Measurements from ENCODE around the gene ZNRF3.

ZNRF3 gene

DNA sequence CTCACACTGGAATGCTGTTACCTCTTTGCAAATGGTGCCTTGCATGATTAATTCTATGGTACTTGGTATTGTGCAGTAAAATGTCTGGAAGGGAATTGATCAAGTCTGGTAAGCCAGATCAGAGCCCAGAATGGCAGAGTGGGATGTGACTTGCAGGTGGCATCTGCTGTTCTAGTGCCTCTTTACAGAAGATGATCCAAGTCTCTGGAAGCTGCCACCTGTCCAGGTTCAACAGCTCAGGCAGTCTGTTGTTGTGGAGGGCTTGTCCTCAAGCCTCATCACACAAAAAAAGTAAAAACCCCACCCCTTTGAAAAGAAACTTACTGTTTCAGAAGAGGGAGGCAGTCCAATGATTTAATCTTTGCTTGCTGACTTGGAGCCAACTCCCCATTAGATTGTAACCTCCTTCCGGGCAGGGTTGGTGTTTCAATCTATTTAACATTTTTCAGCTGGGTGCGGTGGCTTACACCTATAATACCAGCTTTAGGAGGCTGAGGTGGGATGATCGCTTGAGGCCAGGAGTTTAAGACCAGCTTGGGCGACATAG is 17.1 kb downstream of the ZNRF3 start:
- no peak for ATAC-seq
- TF ChIP-seq ZC3H10 (CRISPR knock-in tag; IDR thresholded peaks at IDR 0.05): no peak
- TF ChIP-seq SNAI2 (CRISPR knock-in tag; IDR thresholded peaks at IDR 0.05): no peak
- TF ChIP-seq, protein P1, sequence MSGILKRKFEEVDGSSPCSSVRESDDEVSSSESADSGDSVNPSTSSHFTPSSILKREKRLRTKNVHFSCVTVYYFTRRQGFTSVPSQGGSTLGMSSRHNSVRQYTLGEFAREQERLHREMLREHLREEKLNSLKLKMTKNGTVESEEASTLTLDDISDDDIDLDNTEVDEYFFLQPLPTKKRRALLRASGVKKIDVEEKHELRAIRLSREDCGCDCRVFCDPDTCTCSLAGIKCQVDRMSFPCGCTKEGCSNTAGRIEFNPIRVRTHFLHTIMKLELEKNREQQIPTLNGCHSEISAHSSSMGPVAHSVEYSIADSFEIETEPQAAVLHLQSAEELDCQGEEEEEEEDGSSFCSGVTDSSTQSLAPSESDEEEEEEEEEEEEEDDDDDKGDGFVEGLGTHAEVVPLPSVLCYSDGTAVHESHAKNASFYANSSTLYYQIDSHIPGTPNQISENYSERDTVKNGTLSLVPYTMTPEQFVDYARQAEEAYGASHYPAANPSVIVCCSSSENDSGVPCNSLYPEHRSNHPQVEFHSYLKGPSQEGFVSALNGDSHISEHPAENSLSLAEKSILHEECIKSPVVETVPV (CRISPR knock-in tag; IDR thresholded peaks at IDR 0.05): no peak
- TF ChIP-seq ZFP30 (CRISPR knock-in tag; IDR thresholded peaks at IDR 0.05): no peak
- no peak for TF ChIP-seq ZNF8 (CRISPR knock-in tag; IDR thresholded peaks at IDR 0.05)
- TF ChIP-seq ISL1 (CRISPR knock-in tag; IDR thresholded peaks at IDR 0.05): no peak

DNA sequence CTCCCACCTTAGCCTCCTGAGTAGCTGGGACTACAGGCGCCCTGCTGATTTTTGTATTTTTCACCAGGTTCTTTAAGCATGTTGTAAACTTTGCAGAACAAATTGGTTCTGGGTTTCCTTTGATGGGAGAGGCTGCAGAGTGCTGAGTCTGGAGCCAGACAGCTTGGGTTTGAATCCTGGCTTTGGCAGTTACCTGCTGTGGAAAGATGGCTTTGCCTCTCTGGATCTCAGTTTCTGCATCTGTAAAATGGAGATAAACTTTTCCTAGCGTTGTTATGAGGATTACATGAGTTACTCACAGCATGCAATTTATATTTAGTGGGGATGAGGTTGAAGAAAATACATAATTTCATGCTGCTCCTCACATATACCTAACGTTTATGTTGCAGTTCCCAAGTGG is 19.1 kb downstream of the ZNRF3 start:
- no peak for ATAC-seq
- no peak for TF ChIP-seq CSDC2 (CRISPR knock-in tag; IDR thresholded peaks at IDR 0.05)
- no peak for TF ChIP-seq GLIS3 (CRISPR knock-in tag; IDR thresholded peaks at IDR 0.05)
- TF ChIP-seq ZFP3 (CRISPR knock-in tag; IDR thresholded peaks at IDR 0.05): no peak
- no peak for TF ChIP-seq CREB5 (CRISPR knock-in tag; IDR thresholded peaks at IDR 0.05; ENCODE audit: low read depth)
- no peak for TF ChIP-seq PATZ1 (CRISPR knock-in tag; IDR thresholded peaks at IDR 0.05; ENCODE audit: borderline replicate concordance)
- TF ChIP-seq ESRRG (CRISPR knock-in tag; IDR thresholded peaks at IDR 0.05): no peak
- no peak for TF ChIP-seq PPARA (CRISPR knock-in tag; IDR thresholded peaks at IDR 0.05; ENCODE audit: borderline replicate concordance)
- no peak for TF ChIP-seq RARB (CRISPR knock-in tag; IDR thresholded peaks at IDR 0.05)
- no peak for TF ChIP-seq ISL1 (CRISPR knock-in tag; IDR thresholded peaks at IDR 0.05)
- TF ChIP-seq TOX (CRISPR knock-in tag; IDR thresholded peaks at IDR 0.05; ENCODE audit: borderline replicate concordance): no peak
- TF ChIP-seq BACH2 (CRISPR knock-in tag; IDR thresholded peaks at IDR 0.05; ENCODE audit: borderline replicate concordance): no peak
- no peak for TF ChIP-seq ZNF565 (CRISPR knock-in tag; conservative IDR thresholded peaks at IDR 0.05; ENCODE audit: low read depth)
- TF ChIP-seq ZFP30 (CRISPR knock-in tag; IDR thresholded peaks at IDR 0.05): no peak
- no peak for TF ChIP-seq SNAI2 (CRISPR knock-in tag; IDR thresholded peaks at IDR 0.05)

DNA sequence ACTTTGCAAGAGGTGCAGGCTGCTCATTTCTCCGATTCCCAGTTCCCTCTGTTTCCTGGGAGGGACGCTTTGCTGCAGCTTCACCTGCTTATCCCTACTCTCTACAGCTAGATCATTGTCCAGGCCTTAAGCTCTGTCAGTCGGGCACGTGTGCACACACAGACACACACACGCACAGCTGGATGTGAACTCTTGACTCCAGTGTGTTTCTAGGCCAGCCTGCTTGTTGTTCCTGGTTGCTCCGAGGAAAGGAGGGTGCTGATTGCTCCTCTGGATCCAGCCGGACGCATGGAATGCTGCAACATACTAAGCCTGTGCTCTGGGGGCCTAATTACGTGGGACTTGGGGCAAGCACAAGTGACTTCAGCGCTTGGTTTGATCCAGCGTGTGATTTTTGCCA is 19.7 kb downstream of the ZNRF3 start:
- ATAC-seq: no peak
- TF ChIP-seq, protein P1 (CRISPR knock-in tag; IDR thresholded peaks at IDR 0.05): no peak
- TF ChIP-seq ESRRG (CRISPR knock-in tag; IDR thresholded peaks at IDR 0.05) (no peak), ZC3H10 (CRISPR knock-in tag; IDR thresholded peaks at IDR 0.05) (no peak)

- no peak for TF ChIP-seq ZNF8 (CRISPR knock-in tag; IDR thresholded peaks at IDR 0.05)
- no peak for TF ChIP-seq CREB5 (CRISPR knock-in tag; IDR thresholded peaks at IDR 0.05; ENCODE audit: low read depth)
- no peak for TF ChIP-seq TOX (CRISPR knock-in tag; IDR thresholded peaks at IDR 0.05; ENCODE audit: borderline replicate concordance)
- TF ChIP-seq, protein P1 (CRISPR knock-in tag; IDR thresholded peaks at IDR 0.05): no peak
- TF ChIP-seq ISL1 (CRISPR knock-in tag; IDR thresholded peaks at IDR 0.05): no peak
- no peak for TF ChIP-seq PPARA (CRISPR knock-in tag; IDR thresholded peaks at IDR 0.05; ENCODE audit: borderline replicate concordance)
- TF ChIP-seq ARNTL (CRISPR knock-in tag; IDR thresholded peaks at IDR 0.05; ENCODE audit: borderline replicate concordance, low read depth): no peak
- no peak for ATAC-seq
Measured at GRCh38 chr22:28903729-28904128, 20.4 kb downstream of the ZNRF3 start.

All from SK-N-SH treated with all-trans-retinoic acid at 6 μM for 48 hours (cell line).